HepG2 (cell line): ENCODE measurements around the gene ANKRD53. TPM values are rescaled to one million over a fixed set of nuclear protein-coding genes. Genes with fewer than 3 reads are reported as not detected.
A peak's percentile ranks its signal among the peaks of the same experiment; 100 is the strongest.

Experiments used
- ARNT2 ChIP-seq: sonication (generic); formaldehyde crosslinking; IDR thresholded peaks from 2 replicates; pipeline ENCODE4 v1.8.0; 2022; ENCODE audit warnings: mild to moderate bottlenecking, low read depth, missing genetic modification reagents, moderate library complexity
- ARNTL ChIP-seq: sonication (generic); formaldehyde crosslinking; IDR thresholded peaks from 2 replicates; pipeline ENCODE4 v1.4.0; 2020; ENCODE audit warnings: mild to moderate bottlenecking, missing genetic modification reagents
- CAMTA2 ChIP-seq: sonication (generic); formaldehyde crosslinking; IDR thresholded peaks from 2 replicates; pipeline ENCODE4 v1.4.0; 2020; ENCODE audit warnings: mild to moderate bottlenecking, missing genetic modification reagents, borderline replicate concordance
- ELF1 ChIP-seq: sonication (generic); formaldehyde crosslinking; IDR thresholded peaks from 2 replicates; pipeline ENCODE4 v1.4.0; 2020; ENCODE audit warnings: missing genetic modification reagents
- HDAC2 ChIP-seq: sonication (generic); formaldehyde crosslinking; IDR thresholded peaks from 2 replicates; pipeline ENCODE4 v1.4.0; 2020; ENCODE audit warnings: missing genetic modification reagents
- HNRNPLL ChIP-seq: fragments of 200-400 bp; formaldehyde crosslinking; IDR thresholded peaks from 2 replicates; pipeline ENCODE4 v1.6.1; 2017; ENCODE audit warnings: mild to moderate bottlenecking, low read depth, low read length; ENCODE audit not compliant: poor library complexity, severe bottlenecking
- HOXD1 ChIP-seq: sonication (generic); formaldehyde crosslinking; IDR thresholded peaks from 2 replicates; pipeline ENCODE4 v1.5.0; 2020; ENCODE audit warnings: missing genetic modification reagents
- IRF2 ChIP-seq: IDR thresholded peaks from 2 replicates; pipeline ENCODE4 v1.6.1; 2018; ENCODE audit warnings: missing genetic modification reagents, missing compliant biosample characterization
- KLF13 ChIP-seq: sonication (generic); formaldehyde crosslinking; IDR thresholded peaks from 2 replicates; pipeline ENCODE4 v1.4.0; 2020; ENCODE audit warnings: mild to moderate bottlenecking, missing genetic modification reagents
- MEF2D ChIP-seq: sonication (generic); formaldehyde crosslinking; IDR thresholded peaks from 2 replicates; pipeline ENCODE4 v1.5.1; 2020; ENCODE audit warnings: mild to moderate bottlenecking, missing genetic modification reagents
- STAG1 ChIP-seq: sonication (generic); formaldehyde crosslinking; IDR thresholded peaks from 2 replicates; pipeline ENCODE4 v1.4.0; 2020; ENCODE audit warnings: missing genetic modification reagents
- TEAD2 ChIP-seq: sonication (generic); formaldehyde crosslinking; IDR thresholded peaks from 2 replicates; pipeline ENCODE4 v1.9.0; 2021; ENCODE audit warnings: missing genetic modification reagents
- THAP11 ChIP-seq: IDR thresholded peaks from 2 replicates; pipeline ENCODE4 v1.6.1; 2016; ENCODE audit warnings: missing biosample characterization, missing genetic modification reagents
- ZHX2 ChIP-seq, 2 experiments: sonication (generic) in 1 of 2; formaldehyde crosslinking in 1 of 2; IDR thresholded peaks; 2 replicates each; pipeline versions ENCODE4 v1.6.1 to v1.9.0; 2014 to 2022; ENCODE audit warnings: antibody characterized with exemption in 1 of 2, borderline replicate concordance in 1 of 2, inconsistent platforms in 1 of 2, low read depth in 1 of 2, missing genetic modification reagents in 1 of 2
- ZIK1 ChIP-seq: sonication (generic); formaldehyde crosslinking; IDR thresholded peaks from 2 replicates; pipeline ENCODE4 v1.5.0; 2020; ENCODE audit warnings: mild to moderate bottlenecking, low read depth, missing genetic modification reagents, borderline replicate concordance
- ZKSCAN5 ChIP-seq: sonication (generic); formaldehyde crosslinking; IDR thresholded peaks from 2 replicates; pipeline ENCODE4 v1.5.1; 2020; ENCODE audit warnings: mild to moderate bottlenecking, missing genetic modification reagents
- ZNF224 ChIP-seq: sonication (generic); formaldehyde crosslinking; IDR thresholded peaks from 2 replicates; pipeline ENCODE4 v1.5.0; 2020; ENCODE audit warnings: mild to moderate bottlenecking, missing genetic modification reagents
- ZNF232 ChIP-seq: sonication (generic); formaldehyde crosslinking; IDR thresholded peaks from 2 replicates; pipeline ENCODE4 v1.4.0; 2020; ENCODE audit warnings: missing genetic modification reagents, borderline replicate concordance
- ZNF34 ChIP-seq: sonication (generic); formaldehyde crosslinking; IDR thresholded peaks from 2 replicates; pipeline ENCODE4 v1.4.0; 2020; ENCODE audit warnings: mild to moderate bottlenecking, missing genetic modification reagents, borderline replicate concordance
- ZNF441 ChIP-seq: sonication (generic); formaldehyde crosslinking; IDR thresholded peaks from 2 replicates; pipeline ENCODE4 v1.7.0; 2021; ENCODE audit warnings: missing genetic modification reagents, borderline replicate concordance
- ZNF552 ChIP-seq: sonication (generic); formaldehyde crosslinking; IDR thresholded peaks from 2 replicates; pipeline ENCODE4 v1.9.0; 2022; ENCODE audit warnings: missing genetic modification reagents, mild to moderate bottlenecking, borderline replicate concordance
- ZNF597 ChIP-seq: sonication (generic); formaldehyde crosslinking; IDR thresholded peaks from 2 replicates; pipeline ENCODE4 v1.5.0; 2020; ENCODE audit warnings: missing genetic modification reagents
- polyA plus RNA-seq, 8 experiments: library from polyadenylated mRNA; depleted of rRNA in 3 of 8; stranded (reverse) in 7 of 8; unstranded in 1 of 8; fragments of >200 nt; fragmentation: Illumina TruSeq in 4 of 8; extraction: Trizol in 4 of 8; gene quantifications; 2 replicates each; pipeline versions ENCODE4 v1.2.1 to v1.2.3, GENCODE V29; 2011 to 2016; ENCODE audit warnings: low read depth in 4 of 8, missing spikeins in 1 of 8, mixed read lengths in 1 of 8; ENCODE audit not compliant: insufficient read depth in 1 of 8
- total RNA-seq, 5 experiments: library from RNA; depleted of rRNA; stranded (reverse); fragments of >200 nt; fragmentation: Illumina TruSeq; extraction: Trizol; gene quantifications; 2 replicates each; pipeline ENCODE4 v1.2.3, GENCODE V29; 2016; ENCODE audit warnings: low read depth in 1 of 5

The ANKRD53 gene
- total and polyA plus RNA-seq, 2 of the 13 experiments (the other 11 are each of a cell fraction or from before 2014, with no cell fraction given): 0.15 TPM; not detected in 1

- 0 out of 2 replicates have a peak, but pooled peaks have one; percentile 50 for TF ChIP-seq ZNF597 (CRISPR knock-in tag)
- peak; percentile 38; the same call in 1 of the 2 replicates for TF ChIP-seq THAP11 (CRISPR knock-in tag)
- 0 out of 2 replicates have a peak, but pooled peaks have one; percentile 61 for TF ChIP-seq ZKSCAN5 (CRISPR knock-in tag)
- peak; percentile 51 for TF ChIP-seq HNRNPLL
- TF ChIP-seq MEF2D (CRISPR knock-in tag): peak; percentile 56
- no peak for TF ChIP-seq ZHX2 (IDR thresholded peaks at IDR 0.05; ENCODE audit: low read depth)
- TF ChIP-seq ZHX2 (CRISPR knock-in tag; IDR thresholded peaks at IDR 0.05; ENCODE audit: borderline replicate concordance): 0 out of 2 replicates have a peak, but pooled peaks have one; percentile 63
- 0 out of 2 replicates have a peak, but pooled peaks have one; percentile 32 for TF ChIP-seq ZNF441 (CRISPR knock-in tag)
- TF ChIP-seq ARNTL (CRISPR knock-in tag): 0 out of 2 replicates have a peak, but pooled peaks have one; percentile 60
- TF ChIP-seq ZNF34 (CRISPR knock-in tag): 0 out of 2 replicates have a peak, but pooled peaks have one; percentile 61
- TF ChIP-seq ARNT2 (CRISPR knock-in tag): peak; percentile 46; the same call in 1 of the 2 replicates
- TF ChIP-seq ZNF224 (CRISPR knock-in tag): peak; percentile 50; the same call in 1 of the 2 replicates
- TF ChIP-seq STAG1 (CRISPR knock-in tag): peak; percentile 74
- peak; percentile 85 for TF ChIP-seq ZNF232 (CRISPR knock-in tag)
- no peak for TF ChIP-seq ZNF552 (CRISPR knock-in tag)
- TF ChIP-seq ELF1 (CRISPR knock-in tag): no peak
- TF ChIP-seq TEAD2: 0 out of 2 replicates have a peak, but pooled peaks have one; percentile 59
- no peak for TF ChIP-seq CAMTA2 (CRISPR knock-in tag)
- TF ChIP-seq KLF13: peak; percentile 52; the same call in 1 of the 2 replicates
- no peak for TF ChIP-seq IRF2 (CRISPR knock-in tag)
- TF ChIP-seq ZIK1 (CRISPR knock-in tag): peak; percentile 60; the same call in 1 of the 2 replicates
- 0 out of 2 replicates have a peak, but pooled peaks have one; percentile 15 for TF ChIP-seq HDAC2 (CRISPR knock-in tag)
- TF ChIP-seq HOXD1 (CRISPR knock-in tag): no peak
Measured at GRCh38 chr2:70948337-70949003, 30.0 kb upstream of the ANKRD53 start (continued).
